Measurements from ENCODE around the gene C1S. TPM values are rescaled to one million over a fixed set of nuclear protein-coding genes. Genes with fewer than 3 reads are reported as not detected.

C1S gene
- total and polyA plus RNA-seq, 12 donors = 51.5 to 582 (median 231) TPM

DNA sequence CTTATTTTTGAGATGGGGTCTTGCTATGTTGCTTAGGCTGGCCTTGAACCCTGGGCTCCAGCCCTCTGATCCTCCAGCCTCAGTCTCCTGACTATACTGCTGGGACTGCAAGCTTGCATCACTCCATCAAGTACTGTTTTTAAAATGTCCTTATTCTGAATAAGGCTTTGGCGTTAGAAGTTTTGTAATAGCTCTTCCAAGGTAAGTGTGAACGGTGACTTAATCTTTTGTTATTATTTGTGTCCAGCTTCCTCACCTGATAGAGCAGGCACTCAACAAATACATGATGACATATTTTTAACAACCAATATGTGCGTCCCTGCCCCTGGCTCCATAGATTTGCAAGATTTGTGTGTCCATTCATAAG is 47.1 kb downstream of the C1S start:
- Histone ChIP-seq H3K27ac (peak overlapping the region; percentile 84 to 98 (median 98)), H3K4me1 (replicated peaks in 1 of 2) (peaks cover 0 to 33% of the 10 kb centered on the region in 2 donors), H3K4me3 (peak overlapping the region in 3 of 4 donors; percentile 35 to 92 (median 74)), H3K27me3 (no peaks in the 10 kb centered on the region), H3K36me3 (replicated peaks in 1 of 2) (peaks cover 0 to 10% of the 10 kb centered on the region in 2 donors), H3K9me3 (replicated peaks in 1 of 3) (no peaks in the 10 kb centered on the region)
- intact Hi-C loops (cut with DNase I) = no loop called here
- DNase-seq = no peak
- TF ChIP-seq, protein P1, sequence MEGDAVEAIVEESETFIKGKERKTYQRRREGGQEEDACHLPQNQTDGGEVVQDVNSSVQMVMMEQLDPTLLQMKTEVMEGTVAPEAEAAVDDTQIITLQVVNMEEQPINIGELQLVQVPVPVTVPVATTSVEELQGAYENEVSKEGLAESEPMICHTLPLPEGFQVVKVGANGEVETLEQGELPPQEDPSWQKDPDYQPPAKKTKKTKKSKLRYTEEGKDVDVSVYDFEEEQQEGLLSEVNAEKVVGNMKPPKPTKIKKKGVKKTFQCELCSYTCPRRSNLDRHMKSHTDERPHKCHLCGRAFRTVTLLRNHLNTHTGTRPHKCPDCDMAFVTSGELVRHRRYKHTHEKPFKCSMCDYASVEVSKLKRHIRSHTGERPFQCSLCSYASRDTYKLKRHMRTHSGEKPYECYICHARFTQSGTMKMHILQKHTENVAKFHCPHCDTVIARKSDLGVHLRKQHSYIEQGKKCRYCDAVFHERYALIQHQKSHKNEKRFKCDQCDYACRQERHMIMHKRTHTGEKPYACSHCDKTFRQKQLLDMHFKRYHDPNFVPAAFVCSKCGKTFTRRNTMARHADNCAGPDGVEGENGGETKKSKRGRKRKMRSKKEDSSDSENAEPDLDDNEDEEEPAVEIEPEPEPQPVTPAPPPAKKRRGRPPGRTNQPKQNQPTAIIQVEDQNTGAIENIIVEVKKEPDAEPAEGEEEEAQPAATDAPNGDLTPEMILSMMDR (IDR thresholded peaks at IDR 0.05) = no peak
- TF ChIP-seq POLR2A (IDR thresholded peaks at IDR 0.05) = no peak
- 32 to 43% (median 37%) methylated on average over 3 of the region's 3 CpGs for WGBS, 4 donors

DNA sequence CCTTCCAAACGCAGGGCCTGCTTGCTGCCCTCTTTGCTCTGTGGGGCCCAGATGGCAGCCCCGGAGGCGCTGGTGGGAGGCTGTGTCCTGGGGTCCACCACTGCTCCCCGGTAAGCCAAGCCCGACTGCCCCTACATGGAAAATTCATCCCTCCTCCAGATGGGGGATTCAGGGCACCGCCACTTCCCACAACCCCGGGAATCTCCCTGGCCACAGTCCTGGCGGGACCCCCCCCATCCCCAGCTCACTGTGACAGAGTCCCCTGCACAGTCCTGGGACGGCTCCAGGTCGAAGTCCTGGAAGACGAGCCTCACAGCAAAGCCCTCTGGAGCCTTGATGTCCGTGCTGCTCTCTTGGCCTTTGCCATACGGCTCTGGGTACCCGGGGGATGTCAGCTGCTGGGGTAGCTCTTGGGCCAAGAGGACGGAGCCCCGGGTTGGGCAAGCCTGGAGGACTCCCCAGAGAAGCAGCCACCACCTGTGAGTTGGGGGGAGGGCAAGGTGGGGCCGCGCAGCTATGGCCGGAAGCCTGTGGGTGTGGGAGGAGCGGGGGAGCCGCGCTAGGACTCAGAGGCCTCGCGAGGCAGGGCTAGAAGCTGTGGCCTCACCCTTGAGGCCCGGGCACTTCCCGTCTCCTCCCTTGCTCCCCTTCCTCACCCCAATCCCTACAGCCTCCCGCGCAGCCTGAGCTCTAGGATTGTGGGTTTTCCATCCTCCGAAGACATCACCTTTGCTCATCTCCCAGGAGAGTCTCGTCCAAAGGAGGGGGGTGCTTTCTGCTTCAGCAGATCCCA is 47.7 kb downstream of the C1S start:
- H3K4me3 ChIP-seq = peak overlapping the region in 3 of 4 donors; percentile 35 to 92 (median 74)
- H3K36me3 ChIP-seq (replicated peaks in 1 of 2) = peaks cover 0 to 10% of the 10 kb centered on the region in 2 donors
- peak overlapping the region; percentile 84 to 98 (median 98) for H3K27ac ChIP-seq
- no peaks in the 10 kb centered on the region for H3K27me3 ChIP-seq
- no peaks in the 10 kb centered on the region for H3K9me3 ChIP-seq (replicated peaks in 1 of 3)
- TF ChIP-seq, protein P1 (IDR thresholded peaks at IDR 0.05) = no peak
- peak; percentile 38 to 50 for TF ChIP-seq POLR2A (IDR thresholded peaks at IDR 0.05)
- DNase-seq = peak; percentile 54 to 81 (median 76)
- 11 to 22% (median 18%) methylated on average over 18 to 30 of the region's 30 CpGs for WGBS, 4 donors
- H3K4me1 ChIP-seq (replicated peaks in 1 of 2) = peaks cover 0 to 38% of the 10 kb centered on the region in 2 donors
- intact Hi-C loops (cut with DNase I) = no loop called here

DNA sequence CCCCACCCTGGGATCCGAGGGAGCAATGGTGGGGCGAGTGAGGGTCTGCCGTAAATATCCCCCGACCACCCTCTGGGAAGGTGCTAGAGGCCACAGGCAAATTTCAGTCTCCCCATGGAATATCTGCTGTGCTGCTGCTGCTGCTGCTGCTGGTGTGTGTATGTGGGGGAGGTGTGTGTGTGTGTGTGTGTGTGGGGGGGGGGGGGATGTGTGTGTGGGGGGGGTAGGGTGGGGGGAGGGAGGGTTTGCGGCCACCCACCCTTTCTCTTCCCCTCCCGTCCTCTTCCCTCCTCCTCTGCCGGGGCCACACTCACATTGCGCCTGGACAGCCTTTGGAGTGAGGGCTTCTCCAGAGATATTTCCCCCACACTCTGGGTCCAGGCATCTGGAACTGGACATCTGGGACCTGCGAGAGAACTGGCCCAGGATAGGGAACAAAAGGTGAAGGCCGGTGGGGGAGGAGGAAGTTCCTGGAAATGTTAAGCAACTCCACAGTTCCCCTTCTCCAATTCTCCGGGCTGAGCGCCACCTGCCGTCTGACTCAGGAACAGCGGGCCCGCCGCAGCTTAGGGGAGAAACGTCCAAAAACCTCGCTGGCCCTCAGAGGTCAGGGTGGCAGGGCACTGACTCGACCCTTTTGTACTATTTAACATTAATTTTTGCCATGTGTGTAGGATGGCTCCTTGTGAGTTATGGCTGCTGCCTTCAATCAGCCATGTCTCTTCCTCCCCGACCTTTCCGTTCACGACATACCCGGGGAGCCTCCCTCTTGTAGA is 48.5 kb downstream of the C1S start, which contains the start of gene C1RL:
Gene C1RL (minus strand): TSS at position 419 of the 776 bp plus-strand sequence. CDS start 34 bp downstream, at position 385.
- Histone ChIP-seq H3K4me1 (replicated peaks in 1 of 2) (peaks cover 0 to 42% of the 10 kb centered on the region in 2 donors), H3K4me3 (peak within 1 kb of the TSS in 3 of 4 donors; percentile 35 to 92 (median 74)), H3K27ac (peak within 1 kb of the TSS; percentile 84 to 98 (median 98)), H3K9me3 (replicated peaks in 1 of 3) (no peaks in the 10 kb centered on the region), H3K36me3 (replicated peaks in 1 of 2) (peaks cover 0 to 8% of the 10 kb centered on the region in 2 donors), H3K27me3 (no peaks in the 10 kb centered on the region)
- intact Hi-C loops (cut with DNase I) = no loop called here
- DNase-seq = peak; percentile 93 to 97 (median 96)
- peak in 1 of 2 donors; percentile 62 for TF ChIP-seq POLR2A (IDR thresholded peaks at IDR 0.05)
- TF ChIP-seq, protein P1 (IDR thresholded peaks at IDR 0.05) = peak; percentile 96 to 98 (median 98)
- 12 to 16% (median 14%) methylated on average over 16 to 23 of the region's 23 CpGs for WGBS, 4 donors

DNA sequence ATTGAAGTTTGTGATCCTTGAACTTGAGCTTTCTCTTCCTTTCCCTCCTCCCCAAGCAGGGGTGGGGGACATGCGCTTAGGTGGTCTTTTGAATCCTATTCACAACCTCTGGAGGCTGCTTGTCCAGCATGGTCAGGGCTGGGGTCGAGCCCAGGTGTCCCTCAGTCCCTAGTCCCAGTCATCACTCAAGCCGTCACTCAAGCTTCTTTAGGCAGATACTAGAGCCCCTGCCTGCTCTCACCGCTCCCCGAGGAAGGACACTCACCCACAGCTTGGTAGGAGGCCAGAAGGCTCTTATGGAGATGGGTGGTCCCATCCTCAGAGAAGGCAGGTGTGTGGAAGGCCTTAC is 49.0 kb downstream of the C1S start:
- intact Hi-C loops (cut with DNase I) = no loop called here
- DNase-seq = no peak
- Histone ChIP-seq H3K27me3 (no peaks in the 10 kb centered on the region), H3K27ac (peak overlapping the region in 4 of 5 donors; percentile 1 to 98 (median 92)), H3K9me3 (replicated peaks in 1 of 3) (no peaks in the 10 kb centered on the region), H3K4me1 (replicated peaks in 1 of 2) (peaks cover 0 to 42% of the 10 kb centered on the region in 2 donors), H3K36me3 (replicated peaks in 1 of 2) (peaks cover 0 to 3% of the 10 kb centered on the region in 2 donors), H3K4me3 (peak overlapping the region in 1 of 4 donors; percentile 74)
- no peak for TF ChIP-seq POLR2A (IDR thresholded peaks at IDR 0.05)
- TF ChIP-seq, protein P1 (IDR thresholded peaks at IDR 0.05) = no peak
- WGBS, 4 donors = 59 to 61% (median 60%) methylated on average over 5 of the region's 5 CpGs

All from adrenal gland (tissue), 12 donors.